Activated CD8-positive, alpha-beta memory T cell treated with anti-CD3 and anti-CD28 coated beads for 36 hours (primary cell): ENCODE data around the gene VPS13C. TPM values are rescaled to one million over a fixed set of nuclear protein-coding genes. Genes with fewer than 3 reads are reported as not detected.

Experiments
- CTCF ChIA-PET: fragments of 350-600 bp; sonication (Branson Sonifier 250); formaldehyde crosslinking; loops from one replicate; lab custom pipeline; 2021; ENCODE audit warnings: antibody characterized with exemption; lab: Charles Lee
- POLR2A ChIA-PET: fragments of 350-600 bp; sonication (Branson Sonifier 250); formaldehyde crosslinking; loops from one replicate; lab custom pipeline; 2021; ENCODE audit warnings: antibody characterized with exemption; lab: Charles Lee
- total RNA-seq, 2 experiments: library from RNA; stranded (reverse); gene quantifications; one replicate each; pipeline ENCODE4 v1.2.3, GENCODE V29; 2021

Gene VPS13C
- total RNA-seq, 2 experiments from 2014 or later = 38.5 to 40.2 TPM

GRCh38 chr15:62075595-62076277 is 15.5 kb upstream of the VPS13C start:
- POLR2A ChIA-PET = no interaction called here

GRCh38 chr15:62071711-62072308 is 11.6 kb upstream of the VPS13C start:
- POLR2A ChIA-PET = no interaction called here
- CTCF ChIA-PET = no interaction called here

More at GRCh38 chr15:62075595-62076277, 15.5 kb upstream of the VPS13C start:
- CTCF ChIA-PET = no interaction called here

GRCh38 chr15:62069551-62069950 is 9.3 kb upstream of the VPS13C start:
- ChIA-PET CTCF (no interaction called here), POLR2A (interaction anchor here (1.1 kb wide), 1 partner anchor 9 kb away, joined by 3 read pairs; the partner anchor contains the start of gene VPS13C)

- CTCF ChIA-PET = interaction anchor here (0.5 to 0.9 kb wide), 2 partner anchors 9 to 24 kb away, joined by 3 read pairs; no protein-coding TSS in a partner anchor
- POLR2A ChIA-PET = no interaction called here
Measured at GRCh38 chr15:62068810-62069167, 8.5 kb upstream of the VPS13C start.

- ChIA-PET POLR2A (no interaction called here), CTCF (interaction anchor here (0.5 to 1.2 kb wide), 3 partner anchors 9 to 24 kb away, joined by 3 read pairs; no protein-coding TSS in a partner anchor)
Measured at GRCh38 chr15:62068071-62068809, 8.0 kb upstream of the VPS13C start.

- CTCF ChIA-PET = interaction anchor here (1.2 kb wide), 1 partner anchor 8 kb away, joined by 3 read pairs; no protein-coding TSS in a partner anchor
- POLR2A ChIA-PET = no interaction called here
Measured at GRCh38 chr15:62067448-62068044, 7.3 kb upstream of the VPS13C start.

GRCh38 chr15:62066663-62067447 is 6.6 kb upstream of the VPS13C start, which contains the start of gene C2CD4A:
TSS of gene C2CD4A (plus strand) at chr15:62066977. CDS start at chr15:62067614, 637 bp downstream.
- CTCF ChIA-PET = interaction anchor here (1.2 kb wide), 1 partner anchor 8 kb away, joined by 3 read pairs; no protein-coding TSS in a partner anchor
- POLR2A ChIA-PET = interaction anchor here (0.5 kb wide), 1 partner anchor 14 kb away, joined by 3 read pairs; no protein-coding TSS in a partner anchor

GRCh38 chr15:62063825-62064635 is 3.8 kb upstream of the VPS13C start:
- ChIA-PET CTCF (interaction anchor here (0.7 kb wide), 1 partner anchor 10 kb away, joined by 3 read pairs; no protein-coding TSS in a partner anchor), POLR2A (no interaction called here)

- ChIA-PET POLR2A (interaction anchor here (0.6 to 1.3 kb wide), 3 partner anchors 9 to 1136 kb away, joined by 3 to 5 read pairs (median 3); no protein-coding TSS in a partner anchor), CTCF (interaction anchor here (0.6 to 2.3 kb wide), 4 partner anchors 9 to 219 kb away, joined by 3 to 9 read pairs (median 5); no protein-coding TSS in a partner anchor)
Measured at GRCh38 chr15:62060896-62061280, 641 bp upstream of the VPS13C start.

GRCh38 chr15:62059816-62060112 is 483 bp downstream of the VPS13C start:
- CTCF ChIA-PET = interaction anchor here (1.0 to 2.3 kb wide), 3 partner anchors 8 to 34 kb away, joined by 3 to 9 read pairs (median 7); no protein-coding TSS in a partner anchor
- POLR2A ChIA-PET = interaction anchor here (0.6 to 1.3 kb wide), 4 partner anchors 10 to 140 kb away, joined by 3 to 4 read pairs (median 4); no protein-coding TSS in a partner anchor

- CTCF ChIA-PET = interaction anchor here (1.0 to 2.3 kb wide), 2 partner anchors 8 to 15 kb away, joined by 3 to 9 read pairs; partner anchors contain the start of gene C2CD4A
- POLR2A ChIA-PET = interaction anchor here (0.6 to 1.3 kb wide), 3 partner anchors 11 to 139 kb away, joined by 3 to 4 read pairs (median 4); no protein-coding TSS in a partner anchor
Measured at GRCh38 chr15:62059108-62059815, 985 bp downstream of the VPS13C start.

- ChIA-PET POLR2A (no interaction called here), CTCF (interaction anchor here (1.0 kb wide), 1 partner anchor 9 kb away, joined by 3 read pairs; the partner anchor contains the start of gene C2CD4A)
Measured at GRCh38 chr15:62058327-62059028, 1.8 kb downstream of the VPS13C start.

- ChIA-PET CTCF (no interaction called here), POLR2A (no interaction called here)
Measured at GRCh38 chr15:62057341-62057980, 2.8 kb downstream of the VPS13C start.

GRCh38 chr15:62054979-62055378 is 5.3 kb downstream of the VPS13C start:
- ChIA-PET POLR2A (no interaction called here), CTCF (no interaction called here)

GRCh38 chr15:62053439-62054085 is 6.7 kb downstream of the VPS13C start:
- CTCF ChIA-PET = interaction anchor here (3.3 kb wide), 1 partner anchor 7 kb away, joined by 7 read pairs; the partner anchor contains the start of gene VPS13C
- POLR2A ChIA-PET = no interaction called here
